Activated effector memory CD4-positive, alpha-beta T cell treated with anti-CD3 and anti-CD28 coated beads, Interleukin-2, amount 50 U/mL, for 16 hours (primary cell): ENCODE data around the gene IPMK.

Experiments
- DNase-seq: peaks from one replicate; pipeline ENCODE4 v3.0.0-alpha.2; 2020

Gene IPMK

GRCh38 chr10:58267713-58268453 lies at the start of gene IPMK:
TSS of gene IPMK (minus strand) at chr10:58267894. CDS start at chr10:58267611, 283 bp downstream.
- DNase-seq: peak; percentile 98

GRCh38 chr10:58316874-58317273 lies 49.2 kb upstream of the IPMK start:
- DNase-seq: no peak

- no peak for DNase-seq
These were observed 43.3 kb upstream of the IPMK start for GRCh38 chr10:58311026-58311425.

- no peak for DNase-seq
These were observed 40.0 kb upstream of the IPMK start for GRCh38 chr10:58307676-58308075.

GRCh38 chr10:58305821-58306220 lies 38.1 kb upstream of the IPMK start:
- no peak for DNase-seq

DNA sequence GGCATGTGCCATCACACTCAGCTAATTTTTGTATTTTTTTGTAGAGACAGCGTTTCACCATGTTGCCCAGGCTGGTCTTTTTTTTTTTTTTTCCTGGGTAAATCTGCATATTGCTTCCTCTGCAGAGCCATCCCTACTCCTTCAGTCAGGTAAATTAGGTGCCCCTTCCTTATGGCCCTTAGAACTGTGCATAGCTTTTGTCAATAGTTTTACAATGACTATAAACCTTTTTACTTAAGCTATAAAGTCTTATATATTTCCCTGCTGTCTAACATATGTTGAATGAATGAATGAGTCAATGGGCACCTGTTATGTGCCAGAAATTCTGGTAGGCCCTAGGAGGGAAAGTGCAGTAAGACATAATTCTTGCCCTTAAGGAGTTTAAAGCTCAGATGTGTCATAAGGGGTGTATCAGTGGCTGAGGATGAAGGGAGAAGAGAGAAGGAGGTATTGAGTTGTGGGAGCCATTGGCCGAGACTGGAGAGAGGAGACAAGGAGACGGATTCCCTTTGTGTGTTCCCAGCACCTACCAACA lies 36.5 kb upstream of the IPMK start:
- no peak for DNase-seq

GRCh38 chr10:58302254-58302653 lies 34.6 kb upstream of the IPMK start:
- DNase-seq: no peak

DNA sequence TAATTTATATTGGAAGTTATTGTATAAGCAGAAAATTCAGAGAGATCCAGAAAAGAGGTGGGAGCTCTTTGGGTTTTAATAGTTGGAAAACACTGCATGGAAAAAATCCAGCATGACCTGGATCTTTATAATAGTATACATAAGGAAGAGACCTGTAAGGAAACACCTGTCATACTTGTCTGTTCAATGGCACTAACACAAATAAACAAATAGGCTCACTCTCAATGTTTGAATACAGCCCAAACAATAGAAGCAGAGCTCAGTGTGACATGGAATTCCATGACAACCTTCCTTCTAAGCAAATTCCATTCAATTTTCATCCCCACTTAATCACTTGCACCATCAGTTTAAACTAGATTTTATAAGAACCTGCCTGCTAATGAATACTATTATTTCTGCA lies 33.0 kb upstream of the IPMK start:
- no peak for DNase-seq

DNA sequence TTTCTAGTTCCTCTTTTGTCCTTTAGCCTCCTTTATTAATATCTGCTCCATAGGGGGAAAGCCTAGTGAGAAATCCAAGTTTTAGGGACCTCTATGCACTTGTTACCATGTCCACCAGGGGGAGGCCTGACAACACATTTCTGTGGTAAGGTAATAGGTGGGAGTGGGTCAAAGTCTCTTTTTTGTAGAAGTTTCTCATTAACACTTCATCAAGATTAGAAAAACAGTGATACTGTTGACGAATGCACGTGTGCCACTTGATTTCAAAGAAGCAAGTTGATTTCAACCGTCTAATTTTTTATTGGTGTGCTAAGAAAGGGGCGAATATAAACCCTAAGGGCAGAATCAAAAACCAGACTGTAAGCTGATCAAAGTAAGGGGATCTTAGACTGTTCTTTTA lies 31.9 kb upstream of the IPMK start:
- peak; percentile 78 for DNase-seq

GRCh38 chr10:58293989-58294388 lies 26.3 kb upstream of the IPMK start:
- no peak for DNase-seq

DNA sequence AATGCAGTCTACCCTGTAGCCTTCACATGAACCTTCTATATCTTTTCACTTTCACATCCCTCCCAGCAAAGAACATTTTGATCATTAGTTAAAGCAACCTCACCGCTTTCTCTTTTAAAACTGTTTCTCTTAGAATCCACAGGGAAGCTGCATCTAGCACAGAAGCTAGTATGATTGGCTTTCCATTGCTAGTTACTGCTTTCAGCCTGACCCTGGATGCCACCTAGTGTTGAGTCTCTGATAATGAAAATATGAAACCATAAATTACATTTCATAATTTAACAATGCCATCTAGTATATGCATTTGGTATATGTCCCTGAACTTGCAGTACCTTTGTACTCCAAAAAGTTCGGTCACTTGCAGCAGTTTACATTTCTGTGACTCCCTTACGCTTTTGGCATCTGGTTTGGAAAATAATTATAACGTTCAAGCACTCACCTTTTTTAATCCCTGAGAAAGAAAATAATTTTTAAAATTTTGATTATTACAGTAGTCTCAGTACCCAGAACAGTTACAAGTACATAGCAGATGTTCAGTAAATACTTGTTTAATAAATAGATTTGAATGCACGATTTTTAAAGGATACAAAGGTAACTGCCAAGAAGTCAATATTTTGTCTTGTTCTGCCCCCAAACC lies 24.0 kb upstream of the IPMK start:
- DNase-seq: peak; percentile 63

DNA sequence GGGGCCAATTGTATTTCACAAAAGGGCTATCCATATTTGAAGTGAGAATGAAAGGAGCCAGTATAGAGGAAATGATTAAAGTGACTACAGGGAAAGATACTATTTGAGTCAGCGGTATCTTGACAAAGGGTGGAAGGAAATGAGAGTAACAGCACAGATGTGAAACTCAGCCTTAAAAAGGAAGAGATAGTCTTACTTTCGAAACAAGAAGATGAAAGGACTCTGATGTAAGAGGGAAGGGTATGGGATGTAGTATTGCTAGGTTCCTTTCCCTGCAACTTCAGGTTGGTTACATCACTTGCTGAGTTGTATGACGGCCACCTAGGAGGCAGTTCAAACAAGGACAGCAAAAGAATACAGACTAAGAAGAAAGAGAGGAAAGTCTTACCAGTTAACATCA lies 14.9 kb upstream of the IPMK start:
- DNase-seq: no peak

GRCh38 chr10:58281092-58281752 lies 13.5 kb upstream of the IPMK start:
- DNase-seq: no peak

DNA sequence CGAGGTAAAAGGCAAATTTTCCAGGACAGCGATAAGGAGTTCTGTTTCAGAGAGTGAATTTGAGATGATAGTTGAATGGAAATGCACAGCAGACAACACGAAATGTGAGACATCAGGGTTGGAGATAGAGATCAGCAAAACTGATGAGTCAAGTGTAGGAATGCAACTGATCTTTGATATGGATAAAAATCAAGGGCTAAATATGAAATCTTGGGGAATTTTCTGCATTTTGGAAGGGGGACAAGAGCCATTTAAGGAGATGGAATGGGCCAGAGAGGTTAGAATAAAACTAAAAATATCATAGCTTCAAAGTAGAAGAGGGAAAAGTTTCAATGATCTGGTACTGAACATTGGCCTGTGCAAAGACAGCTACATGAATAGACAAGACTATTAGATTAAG lies 12.8 kb upstream of the IPMK start:
- DNase-seq: no peak

DNA sequence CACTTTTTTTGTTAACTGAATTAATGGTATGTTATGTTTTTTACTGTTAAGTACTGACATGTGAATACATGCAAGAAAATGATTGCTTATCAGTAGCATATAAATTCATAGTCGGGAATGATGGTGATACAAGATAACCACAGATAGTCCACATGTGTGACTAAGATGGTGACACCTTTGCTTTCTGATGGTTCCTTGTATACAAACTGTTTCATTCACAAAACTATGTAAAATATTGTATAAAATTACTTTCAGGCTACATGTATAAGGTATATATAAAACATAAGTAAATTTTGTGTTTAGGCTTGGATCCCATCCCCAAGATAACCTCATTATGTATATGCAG lies 11.2 kb upstream of the IPMK start:
- no peak for DNase-seq

DNA sequence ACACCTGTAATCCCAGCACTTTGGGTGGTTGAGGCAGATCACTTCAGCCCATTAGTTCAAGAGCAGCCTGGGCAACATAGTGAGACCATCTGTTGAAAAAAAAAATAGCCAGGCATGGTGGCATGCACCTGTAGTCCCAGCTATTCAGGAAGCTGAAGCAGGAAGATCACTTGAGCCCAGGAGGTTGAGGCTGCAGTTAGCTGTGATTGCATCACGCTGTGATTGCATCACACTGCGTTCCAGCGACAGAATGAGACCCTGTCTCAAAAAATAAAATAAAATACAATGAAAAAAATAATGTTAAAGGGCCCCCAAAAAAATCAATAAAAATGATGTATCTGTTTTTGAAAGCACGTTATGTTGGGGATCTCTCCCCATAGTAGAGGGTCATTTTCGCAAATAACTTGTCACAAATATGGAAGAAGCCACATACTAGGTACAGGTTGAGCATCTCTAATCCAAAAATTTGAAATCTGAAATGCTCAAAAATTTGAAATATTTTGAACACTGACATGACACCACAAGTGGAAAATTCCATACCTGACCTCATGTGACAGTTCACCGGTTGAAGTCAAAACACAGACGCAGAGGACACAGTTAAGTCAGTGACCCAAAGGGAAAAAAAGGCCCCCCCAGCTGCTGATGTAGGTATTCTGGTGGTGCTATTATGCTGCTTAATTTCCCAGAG lies 10.7 kb upstream of the IPMK start:
- DNase-seq: no peak

DNA sequence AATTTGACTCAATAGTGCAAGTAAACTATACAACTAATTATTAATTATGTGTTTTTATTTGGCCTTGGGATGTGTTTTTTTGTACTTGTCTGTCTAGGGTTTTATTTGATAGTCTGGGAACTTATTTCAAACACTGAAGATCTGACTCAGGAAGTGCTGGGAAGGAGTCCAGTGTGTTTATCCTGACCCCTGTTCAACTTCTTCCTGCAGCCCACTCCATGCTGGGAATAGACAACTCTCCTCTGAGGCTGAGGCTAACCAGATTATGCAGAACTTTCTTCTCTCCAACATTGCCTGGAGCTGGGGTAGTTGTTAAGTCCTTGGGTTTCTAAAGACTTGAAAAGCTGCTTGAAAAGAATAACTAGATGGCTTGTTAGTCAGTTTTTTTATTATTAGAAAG lies 8.2 kb upstream of the IPMK start:
- no peak for DNase-seq

DNA sequence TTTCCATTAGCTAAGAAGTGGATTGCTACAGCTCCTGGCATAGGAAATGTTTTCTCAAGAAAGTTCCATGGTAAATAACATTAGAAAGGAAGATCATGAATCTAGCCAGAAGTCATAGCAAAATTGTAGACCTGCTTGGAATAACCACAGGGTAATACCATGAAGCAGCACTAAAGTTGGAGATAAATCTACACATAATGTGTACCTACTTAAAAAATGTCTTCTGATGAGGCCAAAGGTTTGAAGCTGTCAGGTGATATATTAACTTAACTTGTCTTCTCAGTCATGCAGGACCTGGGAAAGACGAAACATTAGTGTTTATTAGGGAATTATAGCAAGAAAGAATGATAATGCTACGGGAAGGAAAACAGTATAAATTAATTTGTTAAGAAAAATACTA lies 7.6 kb upstream of the IPMK start:
- DNase-seq: no peak

GRCh38 chr10:58269782-58270290 lies 2.1 kb upstream of the IPMK start:
- no peak for DNase-seq

DNA sequence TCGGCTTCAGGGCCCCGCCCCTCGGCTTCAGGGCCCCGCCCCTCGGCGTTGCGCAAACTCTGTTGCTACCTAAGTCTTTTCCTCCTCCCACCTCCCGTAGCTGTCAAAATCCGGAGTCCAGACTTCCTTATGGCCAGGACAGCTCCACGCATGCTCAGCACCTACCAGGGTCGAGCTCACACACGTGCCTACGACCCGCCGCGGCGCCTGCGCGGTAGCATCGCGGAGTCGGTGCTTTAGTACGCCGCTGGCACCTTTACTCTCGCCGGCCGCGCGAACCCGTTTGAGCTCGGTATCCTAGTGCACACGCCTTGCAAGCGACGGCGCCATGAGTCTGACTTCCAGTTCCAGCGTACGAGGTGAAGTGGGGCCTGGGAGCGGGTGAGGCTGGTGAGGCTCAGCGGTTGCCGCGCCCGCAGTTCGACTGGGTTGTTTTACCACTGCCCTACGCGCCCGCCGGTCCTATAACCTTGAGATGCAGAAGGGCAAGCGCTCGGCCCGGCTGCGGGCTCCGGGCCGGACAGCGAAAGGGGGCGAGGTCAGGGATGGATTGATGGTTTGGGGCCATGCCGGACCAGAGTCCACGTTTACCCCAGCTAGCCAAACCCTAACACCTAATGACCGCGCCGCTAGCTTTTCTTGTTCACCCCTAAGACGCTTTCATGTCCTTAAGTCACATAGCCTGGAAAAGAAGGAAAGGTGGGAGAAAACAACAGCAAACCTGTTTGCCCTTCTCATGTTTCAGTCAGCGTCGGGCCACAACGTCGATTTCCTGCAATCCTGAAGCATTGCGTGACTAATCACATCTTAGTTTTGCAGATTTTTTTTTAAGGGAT lies 1.5 kb upstream of the IPMK start, which contains the start of gene CISD1:
Gene CISD1 (plus strand): TSS at position 217 of the 836 bp plus-strand sequence. CDS start 112 bp downstream, at position 329.
- peak; percentile 98 for DNase-seq

DNA sequence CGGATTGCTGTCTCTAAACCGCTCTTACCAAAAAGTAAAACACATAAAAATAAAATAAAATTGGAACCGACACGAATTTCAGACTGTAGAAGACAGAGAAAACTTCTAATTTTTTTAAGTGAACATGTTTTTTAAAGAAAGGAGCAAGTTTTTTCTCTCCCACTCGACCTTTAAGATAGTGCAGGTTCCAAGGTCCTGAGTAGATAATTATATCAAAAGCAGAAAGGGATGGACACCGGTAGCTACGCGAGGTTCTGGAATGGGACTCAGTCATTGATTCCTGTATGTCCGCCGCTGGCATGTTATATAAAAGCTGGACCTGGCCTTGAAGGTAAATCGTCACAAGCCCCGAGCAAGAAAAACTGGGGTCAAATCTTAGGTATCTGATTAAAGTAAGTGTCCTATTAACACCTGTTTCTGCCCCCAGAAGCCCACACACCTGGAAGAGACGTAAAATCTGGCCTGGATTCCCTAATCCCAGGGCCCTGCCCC lies 806 bp upstream of the IPMK start:
- DNase-seq: no peak
